Right lobe of liver (tissue), 4 donors: ENCODE results near the gene KCNQ5.

Experiments used
- POLR2A ChIP-seq: fragments of 450-650 bp; IDR thresholded peaks from one replicate; pipeline ENCODE4 v1.6.1; 2017; ENCODE audit warnings: antibody characterized with exemption, mild to moderate bottlenecking
- TF ChIP-seq, protein P1 (sequence below), 4 donors: fragments of 200-600 bp in 3 of 4; fragments of 450-650 bp in 1 of 4; IDR thresholded peaks; one replicate each; pipeline versions ENCODE4 v1.5.1 to v1.8.0; 2016 to 2022; ENCODE audit warnings: antibody characterized with exemption in 4 of 4, mild to moderate bottlenecking in 2 of 4
- donor health status: DM: no; HTN: no; CAD: no.
- donor health status: DM: no; HTN: no; CAD: no.
- donor health status: DM: no; HTN: yes; CAD: no.

DNA sequence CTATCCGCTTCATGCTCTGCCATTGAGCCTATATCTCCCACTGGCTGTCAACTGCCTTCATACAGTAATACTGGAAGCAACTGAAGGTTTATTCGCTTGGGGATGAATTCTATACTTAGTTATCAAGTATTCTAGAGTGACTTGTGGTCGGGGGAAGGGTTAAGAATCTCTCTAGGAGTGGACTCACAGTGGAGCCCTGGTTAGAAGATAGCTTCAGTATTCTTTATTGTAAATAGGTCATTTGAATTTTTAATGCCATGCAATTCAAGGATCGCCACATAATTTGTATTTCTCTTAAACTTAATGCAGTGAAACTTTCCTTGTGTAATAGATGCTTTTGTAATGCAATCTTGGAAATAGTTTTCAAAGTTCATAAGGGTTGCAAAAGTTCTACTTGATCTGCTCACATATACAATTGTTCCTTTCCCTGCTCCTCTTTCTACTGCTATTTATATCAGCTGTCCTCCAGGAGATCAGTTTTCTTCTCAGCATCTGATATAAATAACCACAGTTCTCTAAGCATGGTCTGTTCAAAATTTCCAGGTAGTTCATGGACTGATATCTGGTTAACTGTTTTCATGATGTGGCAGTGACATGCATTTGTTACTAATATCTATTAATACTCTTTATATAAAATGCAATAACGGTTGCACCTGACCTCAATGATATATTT is 120.3 kb downstream of the KCNQ5 start:
- TF ChIP-seq, protein P1, sequence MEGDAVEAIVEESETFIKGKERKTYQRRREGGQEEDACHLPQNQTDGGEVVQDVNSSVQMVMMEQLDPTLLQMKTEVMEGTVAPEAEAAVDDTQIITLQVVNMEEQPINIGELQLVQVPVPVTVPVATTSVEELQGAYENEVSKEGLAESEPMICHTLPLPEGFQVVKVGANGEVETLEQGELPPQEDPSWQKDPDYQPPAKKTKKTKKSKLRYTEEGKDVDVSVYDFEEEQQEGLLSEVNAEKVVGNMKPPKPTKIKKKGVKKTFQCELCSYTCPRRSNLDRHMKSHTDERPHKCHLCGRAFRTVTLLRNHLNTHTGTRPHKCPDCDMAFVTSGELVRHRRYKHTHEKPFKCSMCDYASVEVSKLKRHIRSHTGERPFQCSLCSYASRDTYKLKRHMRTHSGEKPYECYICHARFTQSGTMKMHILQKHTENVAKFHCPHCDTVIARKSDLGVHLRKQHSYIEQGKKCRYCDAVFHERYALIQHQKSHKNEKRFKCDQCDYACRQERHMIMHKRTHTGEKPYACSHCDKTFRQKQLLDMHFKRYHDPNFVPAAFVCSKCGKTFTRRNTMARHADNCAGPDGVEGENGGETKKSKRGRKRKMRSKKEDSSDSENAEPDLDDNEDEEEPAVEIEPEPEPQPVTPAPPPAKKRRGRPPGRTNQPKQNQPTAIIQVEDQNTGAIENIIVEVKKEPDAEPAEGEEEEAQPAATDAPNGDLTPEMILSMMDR (IDR thresholded peaks at IDR 0.05), result no peak
- no peak for TF ChIP-seq POLR2A
